GM21723 (cell line): Measurements from ENCODE around the gene NPIPB9.

Source experiments
- ATAC-seq: cut with Tn5 transposase; IDR thresholded peaks from one replicate; pipeline ENCODE4 v1.9.1; 2021; ENCODE audit warnings: mild to moderate bottlenecking, moderate library complexity; ENCODE audit not compliant: unreplicated experiment

The NPIPB9 gene

GRCh38 chr16:28821874-28822519, 70.4 kb downstream of the NPIPB9 start:
- no peak for ATAC-seq
